ENCODE data around the gene MTFR1L.

Gene MTFR1L

DNA sequence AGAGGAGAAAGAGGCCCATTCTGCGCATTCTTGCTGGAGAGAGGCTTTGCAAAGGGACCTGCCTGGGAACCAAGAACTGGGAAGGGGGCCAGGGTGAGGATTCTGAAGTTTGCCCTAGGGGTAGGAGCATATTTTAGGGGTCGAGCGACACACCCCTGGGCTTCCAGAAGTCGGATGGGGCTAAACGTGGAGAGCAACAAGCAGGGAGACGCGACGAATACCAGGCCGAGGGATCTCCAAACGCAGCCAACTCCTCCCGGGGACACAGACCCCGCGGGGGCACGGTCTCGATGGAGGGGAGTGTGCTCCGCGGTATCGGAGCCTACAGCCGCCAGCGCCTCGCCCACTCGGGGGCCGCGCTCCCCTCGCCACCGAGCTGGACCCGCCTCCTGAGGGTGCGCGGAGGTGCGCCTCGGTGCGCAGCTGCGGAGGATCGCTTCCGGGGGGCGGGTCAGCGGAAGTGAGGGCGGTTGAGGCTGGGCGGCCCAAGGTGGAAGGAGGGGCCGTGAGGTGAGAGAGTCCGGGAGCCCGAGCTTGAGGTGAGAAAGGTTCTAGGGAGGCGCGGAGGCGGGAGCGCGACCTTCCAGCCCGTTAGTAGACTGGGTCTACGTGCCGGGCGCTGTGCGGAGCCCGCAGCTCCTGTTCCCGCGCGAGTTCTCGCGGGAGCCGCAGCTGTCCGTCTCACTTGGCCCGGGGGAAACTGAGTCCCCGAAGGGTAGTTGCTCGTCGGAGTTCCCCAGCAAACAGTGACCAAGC, at the start of gene MTFR1L:
TSS of gene MTFR1L (plus strand) at position 464 of the 756 bp plus-strand sequence. CDS start 3,151 bp downstream, outside the sequence.
- DNase-seq: no peak

DNA sequence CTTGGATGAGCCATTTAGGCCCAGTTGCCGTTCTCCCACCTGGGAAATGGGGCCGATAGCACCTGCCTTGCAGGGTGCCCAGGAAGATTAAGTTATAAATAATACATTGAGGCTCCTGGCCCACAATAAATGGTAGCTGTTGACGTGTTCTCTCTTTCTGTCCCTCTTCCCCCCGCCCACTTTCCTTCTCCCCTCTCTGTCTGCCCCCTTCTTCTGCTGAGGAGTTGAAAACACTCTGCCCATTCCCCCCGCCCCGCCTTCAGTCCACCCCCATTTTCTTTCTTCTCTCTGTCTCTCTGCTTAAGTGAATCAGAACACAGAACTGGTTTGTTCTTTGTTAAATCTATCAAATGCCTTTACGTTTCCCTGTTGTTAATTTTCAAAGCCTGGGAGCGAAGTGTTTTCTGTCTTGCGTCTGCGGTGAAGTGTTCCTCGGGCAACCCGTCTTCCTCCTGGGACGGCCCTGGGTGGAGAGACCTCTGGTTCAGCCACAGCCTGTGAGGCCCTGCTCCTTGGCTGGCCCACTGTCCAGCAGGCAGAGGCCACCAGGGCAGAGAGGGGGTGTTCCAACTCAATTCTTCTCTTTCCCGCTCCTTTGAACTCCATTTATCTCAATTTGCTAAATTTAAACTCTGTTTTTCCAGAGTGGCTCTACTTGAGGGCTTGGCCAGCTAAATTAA, 49.1 kb upstream of the MTFR1L start:
- DNase-seq: no peak

DNA sequence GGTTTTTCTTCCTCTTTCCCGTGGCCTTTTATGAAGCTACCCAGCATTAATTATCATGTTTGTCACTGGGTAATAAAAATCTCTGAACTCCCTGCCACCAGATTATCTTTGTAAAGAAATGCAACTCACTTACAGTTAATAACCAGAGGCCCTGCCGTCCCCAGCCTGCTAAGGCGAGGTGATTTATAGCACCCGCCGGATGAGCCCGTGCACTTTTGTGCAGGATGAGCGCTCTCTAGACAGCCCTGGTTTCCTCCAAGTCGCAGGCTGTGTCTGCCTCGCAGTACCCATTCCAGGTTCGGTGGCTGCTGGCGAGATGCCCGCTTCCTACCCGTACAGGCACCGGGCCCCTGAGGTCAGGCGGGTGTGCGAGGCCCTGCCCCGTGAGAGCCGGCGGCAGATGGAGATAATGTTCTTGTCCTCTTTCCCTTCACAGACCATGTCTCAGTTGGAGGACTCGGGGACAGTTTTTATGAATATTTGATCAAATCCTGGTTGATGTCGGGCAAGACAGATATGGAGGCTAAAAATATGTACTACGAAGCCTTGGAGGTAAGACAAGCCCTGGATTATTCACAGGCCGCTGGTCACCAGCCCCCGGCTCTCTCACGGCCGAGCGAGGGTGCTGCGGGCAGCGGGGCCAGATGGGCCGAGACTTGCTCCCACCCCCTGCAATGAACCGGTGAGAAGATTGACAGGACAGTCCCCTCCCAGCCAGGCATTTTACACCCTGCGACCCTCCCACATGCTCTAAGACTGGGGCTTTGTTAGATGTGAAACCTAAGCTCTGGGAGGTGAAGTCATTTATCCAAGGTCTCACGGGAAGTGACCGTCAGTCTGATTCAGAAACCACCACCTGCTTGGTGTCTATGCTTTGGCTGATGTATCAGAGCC, 48.3 kb upstream of the MTFR1L start:
- no peak for DNase-seq

DNA sequence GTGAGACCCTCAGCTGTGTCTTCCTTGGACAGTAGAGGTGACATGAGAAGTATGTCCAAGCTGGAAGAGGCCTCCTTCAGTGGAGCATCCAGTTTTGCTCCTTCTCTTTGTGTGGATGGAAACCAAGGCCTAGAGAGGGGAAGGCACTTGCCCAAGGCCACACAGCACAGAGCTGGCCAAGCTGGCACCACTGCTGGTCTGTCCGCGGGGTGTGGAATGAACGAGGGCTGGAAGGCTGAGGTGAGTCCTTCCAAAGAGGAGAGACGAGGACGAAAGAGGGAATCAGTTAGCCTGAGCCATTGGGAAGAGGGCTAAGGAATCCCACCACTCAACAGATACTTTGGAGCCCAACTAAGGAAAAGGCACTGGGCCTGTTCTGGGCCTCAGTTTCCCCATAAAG, 47.6 kb upstream of the MTFR1L start:
- no peak for DNase-seq

DNA sequence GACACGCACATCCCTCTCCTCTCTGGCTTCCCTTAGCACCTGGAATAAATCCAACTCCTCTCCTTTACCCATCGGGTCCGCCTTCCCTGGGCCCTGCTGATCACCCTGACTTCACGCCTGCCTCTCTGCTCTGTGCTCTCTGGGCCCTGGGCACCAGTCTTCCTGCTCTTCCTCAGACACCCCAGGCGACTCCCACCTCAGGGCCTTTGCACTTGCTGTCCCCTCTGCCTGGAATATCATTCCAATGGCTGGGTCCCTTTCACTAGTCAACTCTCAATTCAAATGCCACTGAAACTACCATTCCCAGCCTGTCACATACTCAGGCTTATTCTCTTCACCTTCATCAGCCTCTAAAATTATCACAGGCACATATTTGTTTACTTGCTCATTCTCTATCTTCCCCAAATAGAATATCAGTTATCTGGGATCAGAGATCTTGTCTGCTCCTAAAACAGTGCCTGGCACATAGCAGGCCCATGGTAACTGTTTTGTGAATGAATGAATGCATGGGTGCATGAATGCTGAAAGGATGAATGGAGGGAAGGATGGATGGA, 47.0 kb upstream of the MTFR1L start:
- no peak for DNase-seq

DNA sequence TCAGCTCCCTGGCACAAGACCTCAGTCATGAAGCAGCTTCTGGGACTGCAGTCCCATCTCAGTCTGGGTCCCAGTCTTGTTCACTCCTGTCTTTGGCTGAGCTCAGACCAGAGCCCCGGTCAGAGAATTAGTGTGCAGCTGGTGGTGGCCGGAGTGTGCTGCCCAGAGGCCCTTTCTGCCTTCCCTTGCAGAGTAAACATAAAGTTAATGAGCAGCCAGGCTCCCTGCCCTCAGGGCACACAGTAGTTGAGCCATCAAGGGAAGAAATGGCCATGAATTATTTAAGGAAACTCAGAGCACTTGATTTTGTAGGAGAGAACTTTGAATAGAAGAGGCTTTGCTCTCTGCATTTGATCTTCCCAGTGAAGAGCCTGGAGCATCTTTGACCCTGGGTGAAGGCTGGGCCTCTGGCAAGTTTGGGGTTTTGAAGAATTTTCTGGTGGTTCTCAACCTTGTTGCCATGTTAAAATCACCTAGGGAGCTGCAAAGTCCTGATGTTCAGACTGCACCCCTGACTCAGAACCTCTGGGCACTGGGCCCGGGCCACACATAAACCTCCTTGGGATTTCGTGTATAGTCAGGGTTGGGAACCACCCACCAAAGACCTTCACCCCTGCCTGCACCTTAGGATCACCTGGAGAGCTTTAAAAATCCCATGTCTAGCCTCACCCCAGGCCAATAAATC, 46.2 kb upstream of the MTFR1L start:
- no peak for DNase-seq

DNA sequence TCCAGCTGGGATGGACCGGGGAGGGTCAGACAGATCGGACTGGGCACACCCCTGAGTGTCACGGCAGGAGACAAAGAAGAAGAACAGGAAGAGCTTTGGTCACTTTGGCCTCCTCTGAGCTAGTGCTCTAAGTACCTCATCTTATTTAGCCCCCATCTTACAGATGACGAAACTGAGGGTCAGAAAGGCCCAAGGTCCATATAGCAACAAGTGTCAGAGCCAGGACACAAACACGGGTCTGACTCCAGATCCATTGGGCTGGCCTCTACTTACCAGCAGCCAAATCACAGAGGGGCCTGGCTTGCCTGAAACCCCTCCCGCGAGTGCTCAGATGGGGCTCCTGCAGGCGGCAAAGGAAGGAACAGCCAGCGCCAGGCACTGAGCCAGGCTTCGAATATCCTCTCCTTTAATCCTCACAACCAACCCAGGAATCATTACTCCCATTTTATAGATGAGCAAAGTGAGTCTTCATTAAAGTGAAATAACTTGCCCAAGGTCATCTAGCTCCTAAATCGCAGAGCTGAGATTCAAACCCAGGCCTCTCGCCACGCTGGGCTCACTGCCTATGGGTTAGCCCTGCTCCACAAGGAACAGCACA, 45.4 kb upstream of the MTFR1L start:
- DNase-seq: no peak

DNA sequence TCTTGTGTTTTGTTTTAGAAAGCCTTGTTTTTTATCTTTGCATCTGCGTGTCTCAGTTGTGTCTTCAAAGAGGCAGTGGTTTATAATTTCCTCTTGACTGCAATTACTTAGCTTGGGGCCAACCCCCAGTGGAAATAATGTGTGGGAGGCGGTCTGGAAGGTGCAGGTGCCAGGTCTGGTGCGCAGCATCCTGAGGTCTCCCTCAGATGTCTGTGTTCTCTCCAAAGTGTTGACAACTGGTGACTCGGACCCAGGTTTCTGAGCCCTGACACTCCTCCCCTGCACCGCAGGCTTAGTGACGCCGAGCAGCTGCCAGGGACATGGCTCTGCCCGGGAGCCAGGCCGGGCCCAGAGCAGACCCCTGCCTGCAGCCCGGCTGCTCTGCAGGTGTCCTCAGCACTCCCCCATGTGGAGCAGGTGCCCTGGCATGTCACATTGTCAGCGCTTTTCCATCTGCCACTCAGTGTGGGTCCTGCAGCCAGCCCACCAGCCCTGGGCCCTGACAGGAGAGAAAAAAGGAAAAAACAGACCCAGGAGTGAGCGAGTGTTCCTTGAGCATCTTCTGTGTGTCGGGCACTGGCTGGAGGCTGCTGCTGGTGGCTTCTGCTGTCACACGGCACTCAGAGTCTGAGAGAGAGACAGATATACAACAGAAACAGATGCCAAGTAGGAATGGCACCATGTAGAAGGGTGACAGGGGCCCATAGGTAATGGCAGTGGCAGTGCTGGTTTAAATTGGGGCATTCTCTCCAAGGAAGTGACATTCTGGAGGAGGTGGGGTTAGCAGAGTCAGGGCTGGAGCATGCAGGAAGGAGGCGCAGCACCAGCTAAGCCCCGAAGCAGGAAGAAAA, 44.6 kb upstream of the MTFR1L start:
- no peak for DNase-seq

DNA sequence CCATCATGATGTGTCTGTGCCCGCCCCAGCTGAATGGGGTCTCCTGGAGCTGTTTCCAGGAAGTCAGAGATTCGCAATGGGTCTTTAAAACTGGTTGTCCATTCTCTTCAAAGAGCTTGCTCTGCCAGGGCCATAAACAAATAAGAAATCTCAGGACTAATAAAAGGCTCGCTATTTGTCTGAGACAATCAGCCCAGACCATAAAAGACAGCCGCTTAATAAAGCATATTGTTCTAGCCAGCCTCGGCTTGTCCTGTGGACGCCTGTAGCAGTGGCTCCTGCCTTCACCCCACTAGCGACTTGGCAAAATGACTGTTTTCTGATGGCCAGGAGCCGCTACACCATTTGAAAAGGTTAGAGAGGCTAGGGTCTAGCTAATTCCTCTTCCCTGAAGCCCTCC, 40.4 kb upstream of the MTFR1L start:
- no peak for DNase-seq

DNA sequence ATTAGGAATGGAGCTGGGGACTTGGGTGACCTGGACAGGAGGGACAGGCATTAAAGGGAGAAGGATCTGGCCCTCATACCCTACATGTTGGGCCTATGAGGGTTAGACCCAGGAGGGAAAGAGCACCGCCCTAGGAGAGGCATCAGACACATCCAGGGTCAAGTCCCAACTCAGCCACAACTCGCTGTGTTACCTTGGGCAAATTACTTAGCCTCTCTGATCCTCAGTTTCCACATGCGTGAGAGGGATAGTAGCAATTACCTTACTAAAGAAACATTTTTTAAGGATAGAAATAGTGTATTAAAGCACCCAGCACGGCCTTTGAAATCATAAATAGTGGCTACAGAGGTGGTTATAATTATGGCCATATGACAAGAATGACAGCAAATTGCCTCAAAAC, 39.9 kb upstream of the MTFR1L start:
- DNase-seq: no peak

DNA sequence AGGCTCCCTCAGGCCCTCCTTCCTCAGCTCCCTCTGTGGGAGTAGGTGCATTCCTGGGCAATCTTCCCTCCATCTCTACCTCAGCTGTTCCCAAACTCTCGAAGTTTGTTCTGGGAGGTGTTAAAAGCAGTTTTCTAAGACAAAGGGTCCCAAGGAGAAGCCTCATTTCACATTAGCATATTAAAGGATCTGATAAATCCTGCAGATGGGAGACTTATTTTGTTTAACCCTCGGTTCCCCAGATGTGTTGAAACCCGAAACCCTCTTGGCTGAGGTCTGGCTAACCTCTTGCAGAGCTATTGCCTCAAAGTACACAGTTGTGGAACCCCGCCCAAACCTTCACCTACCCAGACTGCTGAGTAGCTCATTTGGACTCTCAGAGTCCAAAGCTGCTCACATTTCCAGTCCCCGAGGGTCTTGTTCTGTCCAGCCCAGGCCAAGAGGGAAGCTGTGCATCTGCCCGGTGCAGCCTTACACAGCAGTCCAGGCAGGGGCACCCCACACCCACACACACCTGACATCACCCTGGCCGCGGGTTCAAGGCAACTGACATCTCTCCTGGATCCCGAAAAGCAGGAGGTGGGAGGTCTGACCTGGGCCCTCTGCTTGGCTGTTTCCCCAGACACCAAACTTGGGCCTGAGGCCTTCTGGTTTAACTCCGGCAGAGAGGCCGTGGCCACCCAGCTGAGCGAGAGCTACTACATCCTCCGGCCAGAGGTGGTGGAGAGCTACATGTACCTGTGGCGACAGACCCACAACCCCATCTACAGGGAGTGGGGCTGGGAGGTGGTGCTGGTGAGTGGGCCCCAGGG, 39.2 kb upstream of the MTFR1L start:
- DNase-seq: no peak

DNA sequence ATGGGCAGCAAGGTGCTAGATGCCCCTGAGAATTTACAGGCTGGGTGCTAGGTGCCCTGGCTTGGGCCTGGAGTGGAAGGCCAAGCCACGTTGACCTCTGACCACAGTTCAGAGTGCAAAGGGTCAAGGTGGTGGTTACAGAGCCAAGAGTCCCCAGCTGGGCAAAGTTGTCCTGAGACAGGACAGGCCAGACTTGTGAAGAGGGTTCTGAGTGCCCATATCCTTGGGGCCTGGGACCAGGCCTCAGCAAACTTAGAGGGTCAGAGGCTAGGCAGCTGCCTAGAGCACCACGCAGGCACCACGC, 38.7 kb upstream of the MTFR1L start:
- DNase-seq: no peak

DNA sequence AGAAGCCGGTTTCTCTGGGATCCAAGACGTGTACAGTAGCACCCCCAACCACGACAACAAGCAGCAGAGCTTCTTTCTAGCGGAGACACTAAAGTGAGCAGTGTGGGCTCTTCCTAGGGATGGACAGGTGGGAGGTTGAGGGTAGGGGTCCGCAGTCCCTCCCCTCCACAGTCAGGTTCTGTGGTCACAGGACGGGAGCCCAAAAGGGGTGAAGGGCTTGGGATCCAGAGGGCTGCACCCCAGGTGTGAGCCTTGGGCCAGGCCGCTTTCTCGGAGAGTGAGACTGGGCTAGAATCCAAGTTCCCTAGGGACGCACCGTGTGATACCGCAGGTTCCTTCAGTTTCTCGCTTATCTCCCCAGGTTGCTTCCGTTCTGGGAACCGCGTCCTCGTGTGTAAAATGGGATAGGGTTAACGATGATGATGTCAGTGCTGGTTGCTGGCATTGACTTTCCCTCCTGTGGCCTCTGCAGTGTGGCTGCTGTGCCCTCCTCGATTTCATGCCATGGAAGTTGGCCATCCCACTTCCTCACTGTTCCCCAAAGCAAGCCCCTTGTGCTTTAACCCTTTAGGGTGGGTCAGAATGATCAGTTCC, 37.0 kb upstream of the MTFR1L start:
- DNase-seq: no peak

DNA sequence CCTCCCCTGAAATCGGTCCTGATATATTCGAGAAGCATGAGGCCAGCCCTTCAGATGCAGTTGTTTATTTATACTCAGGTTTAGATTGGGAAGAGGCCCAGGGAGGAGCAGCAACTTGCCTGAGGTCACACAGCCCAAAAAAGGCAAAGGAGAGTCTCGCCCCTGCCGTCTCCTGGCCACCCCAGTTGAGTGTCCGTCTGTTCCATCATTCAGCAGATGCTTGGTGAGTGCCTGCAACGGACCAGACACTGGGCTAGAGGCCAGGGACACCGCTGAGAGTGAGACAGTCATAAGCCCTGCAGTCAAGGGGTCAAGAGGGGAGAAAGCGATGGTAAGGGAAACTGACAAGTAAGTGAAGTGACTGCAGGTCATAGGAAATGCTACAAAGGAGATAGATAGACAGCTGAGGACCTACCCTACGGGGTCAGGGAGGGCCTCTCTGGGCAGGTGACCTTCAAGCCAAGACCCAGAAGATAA, 35.1 kb upstream of the MTFR1L start:
- no peak for DNase-seq

DNA sequence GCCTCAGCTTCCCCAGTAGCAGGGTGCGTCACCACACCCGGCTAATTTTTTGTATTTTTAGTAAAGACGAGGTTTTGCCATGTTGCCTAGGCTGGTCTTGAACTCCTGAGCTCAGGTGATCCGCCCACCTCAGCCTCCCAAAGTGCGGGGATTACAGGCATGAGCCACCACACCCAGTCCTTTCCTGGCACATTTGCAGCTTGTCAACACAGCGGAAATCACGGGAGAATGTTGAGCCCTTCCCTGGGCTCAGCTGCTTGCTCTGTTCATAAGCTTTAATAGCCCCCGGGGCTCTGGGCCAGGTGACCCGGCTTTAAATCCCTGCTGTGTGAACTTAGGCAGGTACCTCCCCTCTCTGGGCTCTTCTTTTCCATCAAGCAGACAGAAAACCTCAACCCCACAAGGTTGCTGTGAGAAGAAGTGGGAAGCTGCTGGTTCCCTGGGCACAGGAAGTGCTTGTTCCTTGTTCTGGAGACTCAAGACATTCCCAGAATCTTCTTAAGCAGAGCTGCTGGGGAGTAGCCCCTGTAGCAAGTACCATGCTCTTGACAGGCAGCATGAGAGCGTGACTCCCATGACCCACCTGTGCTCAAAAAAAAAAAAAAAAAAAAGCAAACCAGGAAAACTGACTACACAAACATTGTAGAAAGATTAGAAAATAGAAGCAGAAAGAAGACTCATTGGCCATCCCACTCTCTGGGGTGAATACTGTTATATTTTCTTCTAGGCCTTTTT, 34.3 kb upstream of the MTFR1L start:
- DNase-seq: no peak

DNA sequence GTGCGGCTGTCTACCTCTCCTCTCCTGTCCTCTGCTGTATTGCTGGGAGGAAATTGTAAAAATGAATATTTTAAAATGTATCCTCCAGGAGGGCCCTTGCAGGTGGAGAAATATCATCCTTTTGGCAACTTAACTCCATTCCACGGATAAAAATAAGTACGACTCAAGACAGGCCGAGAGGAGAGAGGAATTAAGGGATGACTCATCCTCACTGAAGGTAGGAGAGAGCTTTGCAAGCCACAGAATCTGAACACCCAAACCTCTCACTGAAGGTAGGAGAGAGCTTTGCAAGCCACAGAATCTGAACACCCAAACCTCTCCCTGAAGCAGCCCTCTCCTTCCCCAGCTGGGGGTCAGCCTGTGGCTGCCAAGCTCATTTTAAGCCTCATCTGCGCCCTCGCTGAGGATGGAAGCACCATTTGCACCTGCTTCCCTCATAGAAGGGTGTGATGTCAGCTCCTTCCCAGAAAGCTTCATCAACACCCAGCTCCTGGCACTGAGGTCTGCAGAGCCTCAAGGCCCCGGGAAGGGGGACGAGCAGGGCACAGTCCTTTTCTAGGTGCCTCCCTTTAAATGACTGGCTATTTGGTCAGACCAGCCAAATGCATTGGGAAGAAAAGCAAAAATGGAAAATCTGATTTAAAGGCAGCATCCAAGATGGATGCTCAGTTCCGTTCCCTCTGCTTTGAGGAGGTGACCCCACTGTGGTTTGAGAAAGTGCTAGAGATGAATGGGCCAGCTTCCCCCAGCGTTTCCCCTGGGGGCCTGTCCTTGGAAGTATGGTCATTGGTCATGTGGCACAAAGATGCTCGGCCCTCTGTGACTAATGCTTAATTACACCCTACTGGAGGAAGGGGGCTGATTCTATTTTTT, 32.6 kb upstream of the MTFR1L start:
- DNase-seq: no peak

DNA sequence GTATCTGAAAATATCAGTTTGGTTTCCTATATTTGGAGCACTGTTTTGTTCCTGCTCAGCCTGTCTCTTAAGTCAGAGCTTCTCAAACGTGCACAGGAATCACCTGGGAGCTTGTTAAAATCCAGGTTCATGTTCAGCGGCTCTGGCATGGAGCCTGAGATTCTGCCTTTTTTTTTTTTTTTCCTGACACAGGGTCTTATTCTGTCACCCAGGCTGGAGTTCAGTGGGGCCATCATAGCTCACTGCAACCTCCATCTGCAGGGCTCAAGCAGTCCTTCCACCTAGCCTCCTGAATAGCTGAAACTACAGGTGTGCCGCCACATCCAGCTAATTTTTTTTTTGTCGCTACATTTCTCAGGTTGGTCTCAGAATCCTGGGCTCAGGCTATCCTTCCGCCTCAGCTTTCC, 32.0 kb upstream of the MTFR1L start:
- no peak for DNase-seq

DNA sequence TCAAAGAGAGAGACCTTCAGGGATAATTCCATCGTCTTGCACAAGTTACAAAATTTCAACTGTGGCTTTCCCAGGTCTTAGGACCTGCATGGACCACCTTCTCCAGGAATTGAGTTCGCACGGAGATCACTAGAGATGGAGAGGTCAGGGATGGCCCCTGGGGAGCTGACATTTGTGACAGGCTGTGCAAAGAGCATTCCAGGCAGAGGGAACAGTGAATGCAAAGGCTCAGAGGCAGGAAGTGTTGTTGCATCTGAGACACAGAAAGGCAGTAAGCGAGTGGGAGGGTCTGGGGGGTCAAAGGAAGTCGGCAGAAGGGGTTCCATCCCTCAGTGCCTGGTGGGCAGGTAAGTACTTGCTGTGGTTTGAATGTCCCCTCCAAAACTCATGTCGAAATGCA, 29.3 kb upstream of the MTFR1L start:
- DNase-seq: no peak

Measured in cortex of kidney (tissue), 1 donor.